ENCODE measurements around the gene MTMR11.
"Not testable (repeated sequence)": the region's sequence is repeated elsewhere in the genome, so short reads cannot be mapped to it uniquely, and the experiment has no call there.

Gene MTMR11

GRCh38 chr1:149899460-149900284 lies 37.0 kb downstream of the MTMR11 start, which contains the start of gene BOLA1:
Gene BOLA1 (plus strand): TSS chr1:149899568. CDS start chr1:149900060, 492 bp downstream.
- DNase-seq (ENCODE audit: low read depth): no peak

DNA sequence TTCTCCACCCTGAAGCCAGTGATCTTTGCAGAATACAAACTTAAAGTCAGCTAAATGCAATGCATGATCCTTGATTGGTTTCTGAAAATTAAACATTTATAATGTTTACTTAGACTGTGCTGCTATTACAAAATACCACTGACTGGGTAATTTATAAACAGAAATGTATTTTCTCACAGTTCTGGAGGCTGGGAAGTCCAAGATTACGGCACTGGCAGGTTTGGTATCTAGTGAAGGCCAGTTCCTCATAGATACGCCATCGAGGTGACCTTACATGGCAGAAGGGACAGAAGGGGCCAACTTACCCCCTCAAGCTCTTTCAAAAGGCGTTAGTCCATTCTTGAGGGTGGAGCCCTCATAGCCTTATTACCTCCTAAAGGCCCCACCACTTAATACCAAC lies 40.1 kb downstream of the MTMR11 start:
- DNase-seq (ENCODE audit: low read depth): no peak

GRCh38 chr1:149888999-149889289 lies 47.7 kb downstream of the MTMR11 start:
- no peak for DNase-seq (ENCODE audit: low read depth)

DNA sequence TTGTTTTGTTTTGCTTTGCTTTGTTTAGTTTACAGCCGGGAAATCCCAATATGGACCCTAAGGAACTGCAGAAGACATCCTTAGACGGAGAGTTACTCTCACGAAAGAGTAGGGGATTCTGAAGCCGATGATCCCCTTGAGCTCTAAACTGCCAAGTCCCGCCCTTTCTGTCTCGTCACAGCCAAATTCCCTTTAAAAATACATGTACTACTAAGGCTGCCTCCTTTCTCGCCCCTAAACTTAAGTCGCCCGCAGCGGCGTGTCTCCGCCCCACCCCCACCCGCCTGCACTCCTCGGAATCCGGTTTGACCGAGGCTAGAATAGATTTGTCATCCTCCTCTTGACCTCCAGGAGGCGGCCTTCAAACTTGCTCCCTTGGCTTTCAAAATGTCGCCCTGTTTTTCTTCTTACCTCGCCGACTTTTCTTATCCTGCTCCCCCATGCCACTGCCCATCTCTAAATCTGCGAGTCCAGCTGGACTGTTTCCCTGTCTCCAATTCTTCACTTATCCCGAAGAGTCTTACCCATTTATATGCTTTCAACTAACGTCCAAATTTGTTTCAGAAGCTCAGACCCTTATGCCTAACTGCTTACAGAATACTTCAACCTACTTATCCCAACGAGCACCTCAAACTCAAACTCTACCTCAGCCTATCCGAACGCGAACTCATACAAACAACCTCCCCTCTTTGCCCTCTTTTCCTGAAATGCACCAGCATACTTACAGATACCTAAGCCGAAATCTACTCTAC lies 48.3 kb downstream of the MTMR11 start:
- peak; percentile 72 for DNase-seq (ENCODE audit: low read depth)

GRCh38 chr1:149887456-149888246 lies 49.0 kb downstream of the MTMR11 start:
- DNase-seq (ENCODE audit: low read depth): peak; percentile 80

- not testable (repeated sequence) for DNase-seq (ENCODE audit: low read depth)
Observed at GRCh38 chr1:149887196-149887455, 49.6 kb downstream of the MTMR11 start.

DNA sequence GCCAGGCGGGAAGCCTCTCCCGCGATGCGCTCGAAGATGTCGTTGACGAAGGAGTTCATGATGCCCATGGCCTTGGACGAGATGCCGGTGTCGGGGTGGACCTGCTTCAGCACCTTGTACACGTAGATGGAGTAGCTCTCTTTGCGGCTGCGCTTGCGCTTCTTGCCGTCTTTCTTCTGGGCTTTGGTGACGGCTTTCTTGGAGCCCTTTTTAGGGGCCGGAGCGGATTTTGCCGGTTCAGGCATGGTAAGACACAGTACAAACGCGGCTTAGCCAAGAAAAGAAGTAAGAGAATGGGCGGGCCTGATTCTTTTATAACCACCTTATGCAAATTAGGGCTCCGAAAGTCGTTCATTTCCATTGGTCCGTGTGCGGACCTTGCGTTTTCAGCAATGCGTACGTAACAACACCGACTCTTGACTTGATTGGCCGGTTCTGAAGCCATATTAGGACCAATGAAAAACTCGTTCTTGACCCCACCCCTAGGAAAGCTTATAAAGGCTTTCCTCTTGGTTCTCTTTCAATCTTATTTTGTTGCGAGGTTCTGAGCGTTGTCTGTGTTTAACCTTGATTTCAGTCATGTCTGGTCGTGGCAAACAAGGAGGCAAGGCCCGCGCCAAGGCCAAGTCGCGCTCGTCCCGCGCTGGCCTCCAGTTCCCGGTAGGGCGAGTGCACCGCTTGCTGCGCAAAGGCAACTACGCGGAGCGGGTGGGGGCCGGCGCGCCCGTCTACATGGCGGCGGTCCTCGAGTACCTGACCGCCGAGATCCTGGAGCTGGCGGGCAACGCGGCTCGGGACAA lies 50.1 kb downstream of the MTMR11 start:
- DNase-seq (ENCODE audit: low read depth): peak; percentile 96

GRCh38 chr1:149886121-149886395 lies 50.6 kb downstream of the MTMR11 start:
- not testable (repeated sequence) for DNase-seq (ENCODE audit: low read depth)

GRCh38 chr1:149885339-149886120 lies 51.1 kb downstream of the MTMR11 start:
- no peak for DNase-seq (ENCODE audit: low read depth)

DNA sequence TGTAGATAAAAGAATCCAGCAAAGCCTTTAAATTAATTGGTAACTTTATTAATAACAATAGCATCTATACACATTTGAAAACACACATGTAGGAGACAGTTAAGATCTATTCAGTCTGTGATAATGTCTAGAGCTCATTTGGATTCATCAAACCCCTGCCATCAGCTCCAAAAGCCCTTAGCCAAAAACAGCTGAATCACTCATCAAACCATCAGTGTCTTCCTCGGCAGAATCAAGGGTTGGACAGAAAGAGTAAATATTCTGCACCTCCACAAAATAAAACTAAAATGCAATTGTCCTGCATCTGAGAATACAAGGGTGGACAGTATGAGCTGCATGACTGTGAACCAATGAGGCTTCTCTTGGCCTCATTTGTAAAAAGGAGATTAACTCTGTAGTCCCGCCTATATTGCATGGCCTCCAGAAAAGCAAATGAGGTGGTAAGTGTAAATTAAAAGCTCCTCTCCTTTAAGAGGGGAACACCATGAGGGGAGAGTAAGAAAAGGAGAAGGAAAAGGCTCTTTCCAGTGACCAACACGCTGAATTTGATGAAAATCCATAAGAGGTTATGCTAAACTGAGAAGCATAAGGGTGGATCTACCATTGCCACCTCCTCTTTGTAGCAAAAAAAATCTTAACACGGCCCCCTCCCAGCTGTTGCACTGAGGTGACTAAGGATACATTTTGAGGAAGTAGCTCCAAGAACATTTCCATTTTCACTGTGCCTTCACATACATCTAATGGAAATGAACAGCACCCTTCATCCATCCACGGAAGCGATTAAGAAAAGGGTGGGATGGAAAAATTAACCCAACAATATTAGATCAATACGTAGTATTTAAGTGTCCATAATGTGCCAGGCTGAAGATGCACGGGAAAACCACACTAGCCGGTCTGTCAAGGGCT lies 52.0 kb downstream of the MTMR11 start:
- no peak for DNase-seq (ENCODE audit: low read depth)

GRCh38 chr1:149883598-149884247 lies 53.0 kb downstream of the MTMR11 start:
- DNase-seq (ENCODE audit: low read depth): no peak

- DNase-seq (ENCODE audit: low read depth): no peak
Observed at GRCh38 chr1:149881876-149882275, 54.8 kb downstream of the MTMR11 start.

DNA sequence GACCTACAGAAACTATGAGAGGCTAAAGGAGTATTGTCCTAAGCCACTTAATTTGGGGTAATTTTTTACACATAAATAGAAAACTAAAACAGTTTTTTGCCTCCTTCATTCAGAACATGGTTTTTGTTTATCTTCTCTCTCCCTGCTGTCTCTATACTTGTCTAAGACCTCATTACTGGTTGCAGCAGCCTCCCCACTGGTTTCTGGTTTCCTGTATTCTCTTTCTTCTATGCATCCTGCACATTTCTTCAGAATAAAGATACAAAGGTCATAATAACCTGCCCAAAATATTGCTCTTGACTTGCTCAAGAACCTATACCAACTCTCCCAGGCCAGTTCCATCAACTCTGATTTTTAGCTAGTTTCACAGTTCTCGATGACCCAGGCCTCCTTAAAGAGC lies 57.1 kb downstream of the MTMR11 start:
- DNase-seq (ENCODE audit: low read depth): no peak
